DMS153 (cell line): Measurements from ENCODE around the gene DNAJB8.

ENCODE experiments used
- DNase-seq: peaks from one replicate; lab custom pipeline; 2025; lab: John Stamatoyannopoulos, UW

Gene DNAJB8

GRCh38 chr3:128443771-128444170 lies 22.9 kb downstream of the DNAJB8 start:
- no peak for DNase-seq

- no peak for DNase-seq
These were observed 23.7 kb downstream of the DNAJB8 start for GRCh38 chr3:128442949-128443348.

GRCh38 chr3:128442070-128442469 lies 24.6 kb downstream of the DNAJB8 start:
- DNase-seq, result no peak

GRCh38 chr3:128439226-128439625 lies 27.5 kb downstream of the DNAJB8 start:
- DNase-seq, result no peak

- no peak for DNase-seq
These were observed 28.1 kb downstream of the DNAJB8 start for GRCh38 chr3:128438488-128439072.

- DNase-seq, result no peak
These were observed 30.5 kb downstream of the DNAJB8 start for GRCh38 chr3:128436214-128436613.

- no peak for DNase-seq
These were observed 31.1 kb downstream of the DNAJB8 start for GRCh38 chr3:128435561-128435960.

- DNase-seq, result no peak
These were observed 31.6 kb downstream of the DNAJB8 start for GRCh38 chr3:128435058-128435457.

GRCh38 chr3:128434524-128434923 lies 32.2 kb downstream of the DNAJB8 start:
- DNase-seq, result no peak

- DNase-seq, result no peak
These were observed 32.9 kb downstream of the DNAJB8 start for GRCh38 chr3:128433837-128434165.

GRCh38 chr3:128432971-128433836 lies 33.5 kb downstream of the DNAJB8 start:
- no peak for DNase-seq

- peak; percentile 9 for DNase-seq
These were observed 34.3 kb downstream of the DNAJB8 start for GRCh38 chr3:128432301-128432970.

- no peak for DNase-seq
These were observed 34.8 kb downstream of the DNAJB8 start for GRCh38 chr3:128431803-128432300.

GRCh38 chr3:128430731-128431130 lies 36.0 kb downstream of the DNAJB8 start:
- DNase-seq, result no peak

- no peak for DNase-seq
These were observed 36.4 kb downstream of the DNAJB8 start for GRCh38 chr3:128430301-128430700.

- no peak for DNase-seq
These were observed 36.9 kb downstream of the DNAJB8 start for GRCh38 chr3:128429751-128430150.

GRCh38 chr3:128429275-128429674 lies 37.4 kb downstream of the DNAJB8 start:
- no peak for DNase-seq

GRCh38 chr3:128427872-128428822 lies 38.5 kb downstream of the DNAJB8 start:
- no peak for DNase-seq

- DNase-seq, result no peak
These were observed 39.4 kb downstream of the DNAJB8 start for GRCh38 chr3:128427175-128427857.

- no peak for DNase-seq
These were observed 40.4 kb downstream of the DNAJB8 start for GRCh38 chr3:128426128-128426921.

- DNase-seq, result no peak
These were observed 40.9 kb downstream of the DNAJB8 start for GRCh38 chr3:128425846-128426127.
